Activated CD4-positive, alpha-beta memory T cell treated with anti-CD3 and anti-CD28 coated beads for 36 hours (primary cell): Measurements from ENCODE around the gene RUFY1. TPM values are rescaled to one million over a fixed set of nuclear protein-coding genes. Genes with fewer than 3 reads are reported as not detected.
"Not testable (repeated sequence)": the region's sequence is repeated elsewhere in the genome, so short reads cannot be mapped to it uniquely, and the experiment has no call there.

Experiments used
- CTCF ChIA-PET: fragments of 350-600 bp; sonication (Branson Sonifier 250); formaldehyde crosslinking; loops from one replicate; lab custom pipeline; 2021; ENCODE audit warnings: antibody characterized with exemption, inconsistent platforms; lab: Charles Lee
- POLR2A ChIA-PET: fragments of 350-600 bp; sonication (Branson Sonifier 250); formaldehyde crosslinking; loops from one replicate; lab custom pipeline; 2021; ENCODE audit warnings: antibody characterized with exemption; lab: Charles Lee
- DNase-seq: peaks from one replicate; pipeline ENCODE4 v3.0.0-alpha.2; 2020
- H3K27ac Mint-ChIP-seq: one replicate; pipeline ENCODE4 v1.8.0; 2021; ENCODE audit warnings: mixed read lengths
- H3K27me3 Mint-ChIP-seq: one replicate; pipeline ENCODE4 v1.8.0; 2021; ENCODE audit warnings: mixed read lengths
- H3K36me3 Mint-ChIP-seq: one replicate; pipeline ENCODE4 v1.8.0; 2021; ENCODE audit warnings: mixed read lengths
- H3K4me1 Mint-ChIP-seq: one replicate; pipeline ENCODE4 v1.8.0; 2021; ENCODE audit warnings: low read depth, mixed read lengths
- H3K4me3 Mint-ChIP-seq: one replicate; pipeline ENCODE4 v1.8.0; 2021; ENCODE audit warnings: mild to moderate bottlenecking, mixed read lengths
- H3K9me3 Mint-ChIP-seq: one replicate; pipeline ENCODE4 v1.8.0; 2021; ENCODE audit warnings: mixed read lengths
- intact Hi-C: fragments of 100-400 bp; cut with micrococcal nuclease; formaldehyde crosslinking; loops from one replicate; pipeline ENCODE4 v1.15.1; 2023
- total RNA-seq, 2 experiments: library from RNA; stranded (reverse); gene quantifications; one replicate each; pipeline ENCODE4 v1.2.3, GENCODE V29; 2021

The RUFY1 gene, protein sequence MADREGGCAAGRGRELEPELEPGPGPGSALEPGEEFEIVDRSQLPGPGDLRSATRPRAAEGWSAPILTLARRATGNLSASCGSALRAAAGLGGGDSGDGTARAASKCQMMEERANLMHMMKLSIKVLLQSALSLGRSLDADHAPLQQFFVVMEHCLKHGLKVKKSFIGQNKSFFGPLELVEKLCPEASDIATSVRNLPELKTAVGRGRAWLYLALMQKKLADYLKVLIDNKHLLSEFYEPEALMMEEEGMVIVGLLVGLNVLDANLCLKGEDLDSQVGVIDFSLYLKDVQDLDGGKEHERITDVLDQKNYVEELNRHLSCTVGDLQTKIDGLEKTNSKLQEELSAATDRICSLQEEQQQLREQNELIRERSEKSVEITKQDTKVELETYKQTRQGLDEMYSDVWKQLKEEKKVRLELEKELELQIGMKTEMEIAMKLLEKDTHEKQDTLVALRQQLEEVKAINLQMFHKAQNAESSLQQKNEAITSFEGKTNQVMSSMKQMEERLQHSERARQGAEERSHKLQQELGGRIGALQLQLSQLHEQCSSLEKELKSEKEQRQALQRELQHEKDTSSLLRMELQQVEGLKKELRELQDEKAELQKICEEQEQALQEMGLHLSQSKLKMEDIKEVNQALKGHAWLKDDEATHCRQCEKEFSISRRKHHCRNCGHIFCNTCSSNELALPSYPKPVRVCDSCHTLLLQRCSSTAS
- total RNA-seq, result 10 to 100 TPM; 30.3 to 34.0 TPM

DNA sequence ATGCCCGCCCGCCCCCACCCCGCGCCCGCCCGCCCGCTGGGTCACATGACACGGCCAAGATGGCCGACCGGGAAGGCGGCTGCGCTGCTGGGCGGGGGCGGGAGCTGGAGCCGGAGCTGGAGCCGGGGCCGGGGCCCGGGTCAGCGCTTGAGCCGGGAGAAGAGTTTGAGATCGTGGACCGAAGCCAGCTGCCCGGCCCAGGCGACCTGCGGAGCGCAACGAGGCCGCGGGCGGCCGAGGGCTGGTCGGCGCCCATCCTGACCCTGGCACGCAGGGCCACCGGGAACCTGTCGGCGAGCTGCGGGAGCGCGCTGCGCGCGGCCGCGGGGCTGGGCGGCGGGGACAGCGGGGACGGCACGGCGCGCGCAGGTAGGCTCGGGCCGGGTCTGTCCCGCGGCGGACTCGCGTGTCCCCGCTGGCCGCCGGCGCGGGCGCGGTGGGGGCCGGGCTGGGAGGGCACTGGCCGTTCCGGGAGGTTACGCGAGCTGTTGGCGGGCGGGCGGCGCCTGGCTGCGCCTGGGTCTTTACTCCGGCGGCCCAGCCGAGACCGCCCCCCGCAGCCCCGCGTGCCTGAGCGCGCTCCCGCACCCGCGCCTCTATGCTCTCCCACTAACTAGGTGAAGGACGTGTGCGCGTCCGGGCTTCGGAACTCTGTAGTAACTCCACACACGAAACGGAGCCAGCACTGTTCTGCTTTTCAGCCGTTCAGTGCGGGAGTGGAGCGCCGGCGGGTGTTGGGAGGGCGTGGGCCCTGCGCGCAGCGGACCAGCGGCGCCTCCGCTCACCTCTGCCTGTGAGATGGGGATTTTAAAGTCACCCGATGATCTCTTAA lies at the start of gene RUFY1:
Gene RUFY1 (plus strand): TSS at position 44 of the 832 bp plus-strand sequence. CDS start 16 bp downstream, at position 60.
- peaks cover 36% of the 10 kb centered on the region for H3K4me1 Mint-ChIP-seq
- CTCF ChIA-PET, result interaction anchor here (1.0 to 1.1 kb wide), 2 partner anchors 8 to 212 kb away, joined by 3 to 4 read pairs; no protein-coding TSS in a partner anchor
- intact Hi-C loops, result loop anchor here (1.0 to 10.0 kb wide), 7 partner anchors 9 to 926 kb away; partner anchors contain the start of genes CANX, CLK4, HNRNPH1 and LTC4S

GRCh38 chr5:179501997-179502396 lies 48.4 kb upstream of the RUFY1 start:
- intact Hi-C loops, CTCF ChIA-PET, H3K36me3 Mint-ChIP-seq, H3K4me1 Mint-ChIP-seq, H3K27ac Mint-ChIP-seq, H3K4me3 Mint-ChIP-seq, H3K9me3 Mint-ChIP-seq, H3K27me3 Mint-ChIP-seq, DNase-seq, POLR2A ChIA-PET: not testable (repeated sequence)

More for the DNA sequence above, at the start of gene RUFY1:
- H3K4me3 Mint-ChIP-seq, result peak within 1 kb of the TSS; percentile 98
- peak; percentile 87 for DNase-seq
- peaks cover 14% of the 10 kb centered on the region for H3K36me3 Mint-ChIP-seq
- H3K9me3 Mint-ChIP-seq, result no peaks in the 10 kb centered on the region
- H3K27ac Mint-ChIP-seq, result peak within 1 kb of the TSS; percentile 99
- H3K27me3 Mint-ChIP-seq, result no peaks in the 10 kb centered on the region
- POLR2A ChIA-PET, result interaction anchor here (0.9 to 2.0 kb wide), 7 partner anchors 9 to 206 kb away, joined by 3 to 24 read pairs (median 4); partner anchors contain the start of genes HNRNPH1 and MAML1

GRCh38 chr5:179502420-179502819 lies 47.9 kb upstream of the RUFY1 start:
- intact Hi-C loops, result not testable (repeated sequence)

DNA sequence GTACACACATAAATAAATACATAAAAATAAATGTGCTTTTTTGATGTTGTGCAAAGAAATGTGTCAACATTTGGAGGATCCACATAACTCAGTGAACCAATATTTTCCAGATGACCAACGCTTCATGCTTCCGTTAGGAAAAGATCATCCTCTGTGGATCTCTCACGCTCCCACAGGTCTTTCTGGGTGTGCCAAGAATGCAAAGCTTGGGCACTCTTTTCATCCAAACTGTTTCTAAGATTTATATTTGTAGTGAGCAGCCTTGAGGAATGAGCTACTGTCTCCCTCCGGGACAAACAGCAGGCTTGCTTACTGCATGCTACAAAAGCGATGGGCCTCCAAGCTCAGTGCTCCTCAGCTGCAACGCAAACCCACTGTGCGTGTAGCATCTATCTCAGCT lies 46.2 kb upstream of the RUFY1 start:
- Mint-ChIP-seq H3K27ac (no peak overlapping the region), H3K27me3 (no peaks in the 10 kb centered on the region), H3K36me3 (no peaks in the 10 kb centered on the region), H3K4me3 (no peak overlapping the region), H3K9me3 (no peaks in the 10 kb centered on the region), H3K4me1 (no peaks in the 10 kb centered on the region)
- ChIA-PET POLR2A (no interaction called here), CTCF (no interaction called here)
- no peak for DNase-seq
- intact Hi-C loops, result no loop called here

More at GRCh38 chr5:179502420-179502819, 47.9 kb upstream of the RUFY1 start:
- POLR2A ChIA-PET, H3K27ac Mint-ChIP-seq, H3K36me3 Mint-ChIP-seq, H3K9me3 Mint-ChIP-seq, DNase-seq, H3K4me3 Mint-ChIP-seq, CTCF ChIA-PET, H3K4me1 Mint-ChIP-seq, H3K27me3 Mint-ChIP-seq: not testable (repeated sequence)

GRCh38 chr5:179504600-179505396 lies 45.6 kb upstream of the RUFY1 start:
- Mint-ChIP-seq H3K9me3 (no peaks in the 10 kb centered on the region), H3K4me3 (no peak overlapping the region), H3K36me3 (no peaks in the 10 kb centered on the region), H3K27me3 (no peaks in the 10 kb centered on the region), H3K4me1 (no peaks in the 10 kb centered on the region), H3K27ac (no peak overlapping the region)
- intact Hi-C loops, result no loop called here
- ChIA-PET CTCF (no interaction called here), POLR2A (no interaction called here)
- DNase-seq, result no peak

DNA sequence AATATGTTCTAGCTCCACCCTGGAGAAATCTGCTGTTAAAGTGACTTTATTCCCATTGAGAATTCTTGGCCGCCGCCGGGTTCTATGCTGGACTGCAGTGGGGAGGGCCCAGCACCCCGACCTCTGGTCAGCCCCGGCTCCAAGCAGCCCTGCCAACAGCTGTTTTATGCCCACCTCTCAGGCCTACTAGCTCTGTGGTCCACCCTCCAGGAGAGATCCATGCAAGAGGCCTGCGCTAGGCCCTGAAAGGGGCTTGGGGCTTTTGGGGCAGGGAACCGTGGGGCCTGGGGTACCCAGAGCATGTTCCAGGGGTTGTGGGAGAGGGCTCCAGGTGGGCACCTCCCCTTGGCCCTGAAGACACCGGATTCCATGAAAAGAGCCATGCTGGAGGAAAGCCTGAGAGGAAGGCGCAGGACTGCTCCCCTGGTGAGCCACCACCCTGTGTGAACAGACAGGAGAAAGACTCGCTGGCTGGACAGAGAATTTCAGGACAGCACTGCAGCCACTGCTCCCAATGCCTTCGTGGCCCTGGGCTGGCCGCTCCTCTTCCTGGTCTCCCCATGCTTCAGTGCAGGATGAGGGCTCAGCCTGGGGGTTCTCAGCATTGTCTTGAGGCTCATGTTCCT lies 44.6 kb upstream of the RUFY1 start:
- Mint-ChIP-seq H3K27ac (no peak overlapping the region), H3K4me1 (no peaks in the 10 kb centered on the region), H3K27me3 (no peaks in the 10 kb centered on the region), H3K36me3 (no peaks in the 10 kb centered on the region), H3K4me3 (no peak overlapping the region), H3K9me3 (no peaks in the 10 kb centered on the region)
- intact Hi-C loops, result no loop called here
- ChIA-PET CTCF (no interaction called here), POLR2A (no interaction called here)
- no peak for DNase-seq

DNA sequence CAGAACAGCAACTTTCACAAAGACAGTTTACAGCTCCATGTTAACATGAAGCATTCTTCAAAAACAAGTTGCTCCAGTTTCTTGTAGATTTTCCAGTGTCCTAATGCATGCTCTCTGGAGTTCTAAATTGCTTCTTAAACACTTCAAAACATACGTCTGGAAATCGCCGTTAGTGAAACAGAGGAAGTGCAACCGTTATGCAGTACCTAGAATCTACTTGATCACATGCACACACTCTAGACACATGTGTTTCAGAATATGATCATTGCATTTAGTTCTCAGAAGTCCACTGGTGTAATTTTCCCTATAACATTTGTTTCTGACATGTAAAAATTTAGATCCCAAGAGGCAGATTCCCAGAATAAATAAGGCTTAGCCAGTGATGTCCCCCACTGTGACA lies 41.1 kb upstream of the RUFY1 start:
- no peaks in the 10 kb centered on the region for H3K9me3 Mint-ChIP-seq
- no peaks in the 10 kb centered on the region for H3K36me3 Mint-ChIP-seq
- H3K4me3 Mint-ChIP-seq, result no peak overlapping the region
- no peaks in the 10 kb centered on the region for H3K27me3 Mint-ChIP-seq
- H3K4me1 Mint-ChIP-seq, result no peaks in the 10 kb centered on the region
- no peak overlapping the region for H3K27ac Mint-ChIP-seq
- ChIA-PET POLR2A (no interaction called here), CTCF (no interaction called here)
- DNase-seq, result no peak
- intact Hi-C loops, result no loop called here

- Mint-ChIP-seq H3K27ac (no peak overlapping the region), H3K9me3 (no peaks in the 10 kb centered on the region), H3K36me3 (no peaks in the 10 kb centered on the region), H3K27me3 (no peaks in the 10 kb centered on the region), H3K4me1 (no peaks in the 10 kb centered on the region), H3K4me3 (no peak overlapping the region)
- ChIA-PET CTCF (no interaction called here), POLR2A (no interaction called here)
- no peak for DNase-seq
- intact Hi-C loops, result no loop called here
These were observed 40.5 kb upstream of the RUFY1 start for GRCh38 chr5:179509845-179510244.

- ChIA-PET POLR2A (no interaction called here), CTCF (no interaction called here)
- Mint-ChIP-seq H3K4me1 (no peaks in the 10 kb centered on the region), H3K36me3 (no peaks in the 10 kb centered on the region), H3K9me3 (no peaks in the 10 kb centered on the region), H3K4me3 (no peak overlapping the region), H3K27me3 (peaks cover 4% of the 10 kb centered on the region), H3K27ac (no peak overlapping the region)
- no peak for DNase-seq
- intact Hi-C loops, result no loop called here
These were observed 37.8 kb upstream of the RUFY1 start for GRCh38 chr5:179512452-179513000.

- H3K27ac Mint-ChIP-seq, H3K36me3 Mint-ChIP-seq, H3K27me3 Mint-ChIP-seq, H3K9me3 Mint-ChIP-seq, H3K4me3 Mint-ChIP-seq, intact Hi-C loops, CTCF ChIA-PET, POLR2A ChIA-PET, H3K4me1 Mint-ChIP-seq, DNase-seq: not testable (repeated sequence)
These were observed 34.9 kb upstream of the RUFY1 start for GRCh38 chr5:179515501-179515900.

DNA sequence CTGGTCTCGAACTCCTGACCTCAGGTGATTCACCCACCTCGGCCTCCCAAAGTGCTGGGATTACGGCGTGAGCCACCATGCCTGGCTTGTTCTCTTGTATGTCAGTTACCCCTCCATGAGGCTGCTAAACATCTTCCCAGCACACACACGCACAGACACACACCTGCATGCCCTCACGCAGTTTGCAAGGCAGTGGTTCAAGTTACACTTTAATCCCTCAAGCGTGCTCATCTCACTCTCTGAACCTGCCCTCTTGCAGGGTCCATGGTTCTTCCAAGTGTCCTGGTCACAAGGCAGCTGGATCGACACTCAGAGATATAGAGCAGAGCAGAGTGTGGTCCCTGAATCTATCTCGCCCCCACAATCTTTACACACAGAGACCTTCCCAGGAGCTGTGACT lies 34.1 kb upstream of the RUFY1 start:
- peaks cover 2% of the 10 kb centered on the region for H3K9me3 Mint-ChIP-seq
- peaks cover 4% of the 10 kb centered on the region for H3K27me3 Mint-ChIP-seq
- POLR2A ChIA-PET, result no interaction called here
- no peak for DNase-seq
- CTCF ChIA-PET, result no interaction called here
- intact Hi-C loops, result no loop called here
- H3K4me3 Mint-ChIP-seq, result no peak overlapping the region
- H3K4me1 Mint-ChIP-seq, result no peaks in the 10 kb centered on the region
- no peaks in the 10 kb centered on the region for H3K36me3 Mint-ChIP-seq
- H3K27ac Mint-ChIP-seq, result no peak overlapping the region
